Measurements from ENCODE around the gene LNX2. TPM values are rescaled to one million over a fixed set of nuclear protein-coding genes. Genes with fewer than 3 reads are reported as not detected.

The LNX2 gene
- total and polyA plus RNA-seq, 4 donors = 2.6 to 10.3 (median 8.6) TPM

Other genes starting within 250 kb of the LNX2 start
- gene GTF3A, start 195.9 kb downstream of the LNX2 start, total RNA-seq = 10 to 100 TPM; 62.1 to 68.5 TPM
- gene GTF3A, start 195.9 kb downstream of the LNX2 start, polyA plus RNA-seq = 100 to 1,000 TPM in 1 of 2 donors, 10 to 100 TPM in 1; 75.4 to 191 TPM
- 10 to 100 TPM; 26.8 to 43.8 TPM for gene MTIF3, start 170.0 kb downstream of the LNX2 start, total RNA-seq
- 10 to 100 TPM; 78.7 to 80.0 TPM for gene MTIF3, start 170.0 kb downstream of the LNX2 start, polyA plus RNA-seq
- gene POLR1D, start 1.4 kb upstream of the LNX2 start, total RNA-seq = 10 to 100 TPM; 63.3 to 89.3 TPM
- gene POLR1D, start 1.4 kb upstream of the LNX2 start, polyA plus RNA-seq = 100 to 1,000 TPM; 113 to 119 TPM
- gene GSX1, start 172.0 kb upstream of the LNX2 start, total RNA-seq = not detected
- not detected for gene GSX1, start 172.0 kb upstream of the LNX2 start, polyA plus RNA-seq

Data from aorta (tissue), 4 donors.